Activated CD8-positive, alpha-beta T cell treated with anti-CD3 and anti-CD28 coated beads, Interleukin-2, amount 10 ng/mL, durations not matched to agents 7 days and 5 days (primary cell): ENCODE data around the gene IBTK. TPM values are rescaled to one million over a fixed set of nuclear protein-coding genes. Genes with fewer than 3 reads are reported as not detected.
A peak's percentile ranks its signal among the peaks of the same experiment; 100 is the strongest.
"Not testable (repeated sequence)": the region's sequence is repeated elsewhere in the genome, so short reads cannot be mapped to it uniquely, and the experiment has no call there.

Experiments
- ATAC-seq: fragments of 150-1000 bp; cut with Tn5 transposase; one replicate; pipeline ENCODE4 v1.10.0; 2021; ENCODE audit warnings: moderate library complexity
- CTCF ChIA-PET: fragments of 350-600 bp; sonication (Branson Sonifier 250); formaldehyde crosslinking; loops from one replicate; lab custom pipeline; 2021; ENCODE audit warnings: antibody characterized with exemption; lab: Charles Lee
- POLR2A ChIA-PET: fragments of 350-600 bp; sonication (Branson Sonifier 250); formaldehyde crosslinking; loops from one replicate; lab custom pipeline; 2021; ENCODE audit warnings: antibody characterized with exemption; lab: Charles Lee
- DNase-seq: peaks from one replicate; pipeline ENCODE4 v3.0.0-alpha.2; 2020
- H3K27ac Mint-ChIP-seq: one replicate; pipeline ENCODE4 v1.8.0; 2021; ENCODE audit warnings: mild to moderate bottlenecking, mixed read lengths
- H3K27me3 Mint-ChIP-seq: one replicate; pipeline ENCODE4 v1.8.0; 2021; ENCODE audit warnings: low read depth, mixed read lengths
- H3K36me3 Mint-ChIP-seq: one replicate; pipeline ENCODE4 v1.8.0; 2021; ENCODE audit warnings: low read depth, mixed read lengths
- H3K4me1 Mint-ChIP-seq: one replicate; pipeline ENCODE4 v1.8.0; 2021; ENCODE audit warnings: low read depth, mixed read lengths
- H3K4me3 Mint-ChIP-seq: one replicate; pipeline ENCODE4 v1.8.0; 2021; ENCODE audit warnings: mild to moderate bottlenecking, mixed read lengths
- H3K9me3 Mint-ChIP-seq: one replicate; pipeline ENCODE4 v1.8.0; 2022; ENCODE audit warnings: mixed read lengths; ENCODE audit not compliant: insufficient read depth
- total RNA-seq, 2 experiments: library from RNA; stranded (reverse); gene quantifications; one replicate each; pipeline ENCODE4 v1.2.3, GENCODE V29; 2021

IBTK gene
- total RNA-seq: 10 to 100 TPM; 24.4 to 24.5 TPM

- H3K36me3 Mint-ChIP-seq: peaks cover 24% of the 10 kb centered on the region
- peaks cover 36% of the 10 kb centered on the region for H3K4me1 Mint-ChIP-seq
- ATAC-seq: peak; percentile 97
- peak within 1 kb of the TSS; percentile 95 for H3K4me3 Mint-ChIP-seq
- peak; percentile 92 for DNase-seq
- CTCF ChIA-PET: interaction anchor here (1.2 to 4.2 kb wide), 5 partner anchors 18 to 818 kb away, joined by 5 to 34 read pairs (median 7); partner anchors contain the start of genes DOP1A and UBE3D
- peak within 1 kb of the TSS; percentile 92 for H3K27ac Mint-ChIP-seq
- H3K9me3 Mint-ChIP-seq: no peaks in the 10 kb centered on the region
- no peaks in the 10 kb centered on the region for H3K27me3 Mint-ChIP-seq
- POLR2A ChIA-PET: interaction anchor here (1.2 kb wide), 2 partner anchors 14 to 818 kb away, joined by 3 to 5 read pairs; partner anchors contain the start of gene UBE3D
These were observed at the start of gene IBTK for GRCh38 chr6:82247505-82248272. Gene IBTK, minus strand, starts transcription at chr6:82247744. Its CDS starts 7,258 bp downstream, at chr6:82240486.

DNA sequence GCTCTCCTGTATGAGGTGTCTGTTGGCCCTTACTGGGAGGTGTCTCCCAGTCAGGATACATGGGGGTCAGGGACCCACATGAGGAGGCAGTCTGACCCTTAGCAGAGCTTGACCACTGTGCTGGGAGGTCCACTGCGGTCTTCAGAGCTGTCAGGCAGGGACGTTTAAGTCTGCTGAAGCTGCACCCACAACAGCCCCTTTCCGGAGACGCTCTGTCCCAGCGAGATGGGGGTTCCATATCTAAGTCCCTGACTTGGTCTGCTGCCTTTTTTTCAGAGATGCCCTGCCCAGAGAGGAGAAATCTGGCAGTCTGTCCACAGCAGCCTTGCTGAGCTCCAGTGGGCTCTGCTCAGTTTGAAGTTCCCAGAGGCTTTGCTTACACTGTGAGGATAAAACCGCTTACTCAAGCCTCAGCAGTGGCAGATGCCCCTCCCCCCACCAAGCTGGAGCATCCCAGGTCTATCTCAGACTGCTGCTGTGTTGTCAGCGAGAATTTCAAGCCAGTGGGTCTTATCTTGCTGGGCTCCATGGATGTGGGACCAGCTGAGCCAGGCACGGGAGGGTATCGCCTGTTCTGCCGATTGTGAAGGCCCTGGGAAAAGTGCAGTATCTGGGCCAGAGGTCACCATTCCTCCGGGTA lies 36.3 kb upstream of the IBTK start:
- POLR2A ChIA-PET: no interaction called here
- Mint-ChIP-seq H3K4me3 (no peak overlapping the region), H3K27ac (no peak overlapping the region), H3K27me3 (no peaks in the 10 kb centered on the region), H3K36me3 (no peaks in the 10 kb centered on the region), H3K4me1 (peaks cover 26% of the 10 kb centered on the region), H3K9me3 (peaks cover 6% of the 10 kb centered on the region)
- DNase-seq: no peak
- no peak for ATAC-seq
- CTCF ChIA-PET: interaction anchor here (1.1 to 3.6 kb wide), 2 partner anchors 13 to 779 kb away, joined by 3 to 11 read pairs; no protein-coding TSS in a partner anchor

- POLR2A ChIA-PET, H3K36me3 Mint-ChIP-seq, H3K27me3 Mint-ChIP-seq, DNase-seq, ATAC-seq, H3K9me3 Mint-ChIP-seq: not testable (repeated sequence)
- Mint-ChIP-seq H3K4me1 (peaks cover 25% of the 10 kb centered on the region), H3K27ac (peak overlapping the region; percentile 79), H3K4me3 (peak overlapping the region; percentile 49)
- CTCF ChIA-PET: interaction anchor here (1.0 kb wide), 1 partner anchor 784 kb away, joined by 3 read pairs; no protein-coding TSS in a partner anchor
These were observed 34.0 kb upstream of the IBTK start for GRCh38 chr6:82281550-82281949.

DNA sequence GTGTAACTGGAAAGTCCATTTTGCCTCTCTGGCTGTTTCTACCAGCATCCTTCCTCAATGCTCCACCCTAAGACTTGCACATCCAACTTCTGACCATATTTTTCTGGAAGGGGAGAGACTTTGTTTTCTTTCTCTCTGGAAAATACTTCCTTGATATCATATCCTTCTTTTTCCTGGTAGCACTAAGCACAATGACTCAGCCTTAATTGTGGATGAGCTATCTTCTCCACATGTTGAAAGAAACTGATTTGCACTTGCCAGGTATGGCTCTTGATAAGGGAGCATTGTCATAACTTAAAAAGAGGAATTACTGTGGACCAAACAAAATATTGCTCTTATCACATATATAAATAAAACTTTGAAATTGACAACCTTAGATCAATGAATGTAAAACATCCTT lies 30.1 kb upstream of the IBTK start:
- peaks cover 2% of the 10 kb centered on the region for H3K27me3 Mint-ChIP-seq
- no peaks in the 10 kb centered on the region for H3K36me3 Mint-ChIP-seq
- peaks cover 17% of the 10 kb centered on the region for H3K4me1 Mint-ChIP-seq
- H3K27ac Mint-ChIP-seq: no peak overlapping the region
- H3K9me3 Mint-ChIP-seq: no peaks in the 10 kb centered on the region
- POLR2A ChIA-PET: no interaction called here
- CTCF ChIA-PET: no interaction called here
- no peak overlapping the region for H3K4me3 Mint-ChIP-seq
- no peak for DNase-seq
- no peak for ATAC-seq

GRCh38 chr6:82275686-82276085 lies 28.1 kb upstream of the IBTK start:
- Mint-ChIP-seq H3K9me3 (no peaks in the 10 kb centered on the region), H3K4me3 (no peak overlapping the region), H3K27ac (no peak overlapping the region), H3K36me3 (no peaks in the 10 kb centered on the region), H3K27me3 (peaks cover 2% of the 10 kb centered on the region), H3K4me1 (no peaks in the 10 kb centered on the region)
- DNase-seq (no peak), ATAC-seq (no peak)
- ChIA-PET CTCF (no interaction called here), POLR2A (interaction anchor here (0.6 kb wide), 1 partner anchor 175 kb away, joined by 3 read pairs; no protein-coding TSS in a partner anchor)

DNA sequence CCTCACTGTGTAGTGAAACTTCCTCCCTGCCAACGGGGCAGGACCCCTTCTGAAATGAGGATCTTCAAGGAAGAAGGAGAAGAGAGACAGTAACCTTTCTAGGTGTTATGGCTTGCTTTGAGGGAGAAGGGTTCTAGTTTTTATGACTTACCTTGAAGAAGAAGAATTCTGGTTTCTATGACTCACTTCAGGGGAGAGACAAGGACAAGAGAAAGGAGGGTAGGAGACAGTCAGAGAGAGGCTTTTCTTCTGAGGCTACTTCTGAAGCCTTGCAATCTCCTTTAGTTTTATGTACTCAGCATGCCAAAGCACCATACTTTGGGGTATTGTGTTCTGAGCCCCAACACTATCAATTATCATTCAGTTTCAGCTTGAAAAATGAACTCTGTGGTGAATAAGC lies 25.8 kb upstream of the IBTK start:
- CTCF ChIA-PET: interaction anchor here (0.6 to 5.6 kb wide), 5 partner anchors 18 to 793 kb away, joined by 3 to 57 read pairs (median 5); partner anchors contain the start of genes DOP1A and UBE3D
- DNase-seq: no peak
- H3K9me3 Mint-ChIP-seq: no peaks in the 10 kb centered on the region
- H3K36me3 Mint-ChIP-seq: no peaks in the 10 kb centered on the region
- no peaks in the 10 kb centered on the region for H3K4me1 Mint-ChIP-seq
- no peak overlapping the region for H3K4me3 Mint-ChIP-seq
- H3K27ac Mint-ChIP-seq: no peak overlapping the region
- peaks cover 2% of the 10 kb centered on the region for H3K27me3 Mint-ChIP-seq
- ATAC-seq: no peak
- POLR2A ChIA-PET: no interaction called here

DNA sequence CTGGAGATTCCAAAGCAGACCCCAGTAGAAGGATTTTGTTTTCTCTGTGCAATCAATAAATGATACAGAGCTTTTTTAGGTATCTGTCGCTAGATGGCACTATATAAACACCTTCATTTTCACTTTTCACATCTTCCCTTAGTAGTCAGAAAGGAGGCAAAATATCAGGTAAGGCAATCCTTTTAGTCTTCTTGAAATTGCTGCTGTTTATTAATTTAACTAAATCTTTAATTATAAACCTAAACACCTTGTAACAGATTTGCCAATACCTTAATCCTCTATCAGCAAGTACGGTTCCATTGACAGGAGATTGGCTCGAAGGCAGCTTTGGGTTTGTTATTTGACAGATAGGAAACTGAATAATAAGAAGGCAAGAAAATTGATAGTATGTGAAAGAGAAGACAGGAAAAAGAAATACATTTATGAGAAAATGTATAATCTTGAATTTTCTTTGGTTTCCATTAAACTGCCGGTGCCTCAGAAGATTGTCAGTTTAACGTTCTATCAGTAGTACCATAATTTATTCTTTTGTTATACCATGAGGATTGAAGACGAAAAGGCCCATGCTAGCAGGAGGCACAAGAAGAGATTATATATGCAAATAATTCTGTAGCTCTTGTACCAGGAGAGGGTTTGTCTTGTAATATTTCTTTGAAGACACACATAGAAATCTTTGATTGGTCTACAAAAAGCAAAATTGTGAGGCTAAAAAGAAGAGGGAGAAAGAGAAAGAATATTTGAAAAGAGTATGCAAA lies 23.5 kb upstream of the IBTK start:
- Mint-ChIP-seq H3K27ac (no peak overlapping the region), H3K4me1 (no peaks in the 10 kb centered on the region), H3K9me3 (no peaks in the 10 kb centered on the region), H3K4me3 (no peak overlapping the region), H3K36me3 (no peaks in the 10 kb centered on the region), H3K27me3 (no peaks in the 10 kb centered on the region)
- ATAC-seq: no peak
- ChIA-PET CTCF (interaction anchor here (0.6 to 5.6 kb wide), 18 partner anchors 9 to 942 kb away, joined by 3 to 57 read pairs (median 4); partner anchors contain the start of genes DOP1A and UBE3D), POLR2A (no interaction called here)
- DNase-seq: no peak

DNA sequence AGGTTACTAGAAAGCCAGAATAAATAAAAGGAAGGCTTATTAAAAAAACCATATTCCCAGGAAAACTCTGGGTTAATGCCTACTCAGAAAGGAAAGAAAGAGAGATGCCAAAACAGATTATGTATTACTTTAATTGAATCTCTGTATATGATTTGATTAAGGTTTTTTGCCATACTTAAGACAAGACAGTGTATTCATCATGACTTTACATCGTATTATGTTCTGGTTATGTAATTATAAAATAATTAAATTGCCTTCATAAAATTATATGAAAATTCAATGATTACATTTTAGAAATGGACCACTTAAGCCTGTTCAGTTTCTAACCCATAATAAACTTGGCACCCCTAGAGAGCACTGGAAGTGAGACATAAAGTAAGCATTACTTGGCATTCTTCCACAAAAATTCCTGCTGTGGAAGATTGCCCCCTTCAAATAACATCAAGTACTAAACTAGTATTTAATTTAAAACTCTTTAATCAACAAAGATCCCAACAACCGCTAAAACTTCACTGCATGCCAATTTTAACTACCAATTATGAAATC lies 20.8 kb upstream of the IBTK start:
- CTCF ChIA-PET: interaction anchor here (1.4 kb wide), 1 partner anchor 790 kb away, joined by 3 read pairs; no protein-coding TSS in a partner anchor
- Mint-ChIP-seq H3K27ac (no peak overlapping the region), H3K27me3 (peaks cover 1% of the 10 kb centered on the region)

GRCh38 chr6:82264824-82265223 lies 17.3 kb upstream of the IBTK start:
- POLR2A ChIA-PET: no interaction called here
- CTCF ChIA-PET: no interaction called here
- H3K27ac Mint-ChIP-seq: no peak overlapping the region
- H3K36me3 Mint-ChIP-seq: no peaks in the 10 kb centered on the region
- H3K4me1 Mint-ChIP-seq: no peaks in the 10 kb centered on the region
- no peaks in the 10 kb centered on the region for H3K9me3 Mint-ChIP-seq
- DNase-seq (no peak), ATAC-seq (no peak)
- H3K27me3 Mint-ChIP-seq: peaks cover 9% of the 10 kb centered on the region
- no peak overlapping the region for H3K4me3 Mint-ChIP-seq

More for the DNA sequence above, 20.8 kb upstream of the IBTK start:
- Mint-ChIP-seq H3K4me3 (no peak overlapping the region), H3K9me3 (no peaks in the 10 kb centered on the region), H3K36me3 (no peaks in the 10 kb centered on the region), H3K4me1 (no peaks in the 10 kb centered on the region)
- ATAC-seq (no peak), DNase-seq (no peak)
- POLR2A ChIA-PET: no interaction called here

- POLR2A ChIA-PET: no interaction called here
- no peaks in the 10 kb centered on the region for H3K9me3 Mint-ChIP-seq
- CTCF ChIA-PET: no interaction called here
- DNase-seq: no peak
- no peaks in the 10 kb centered on the region for H3K36me3 Mint-ChIP-seq
- no peak overlapping the region for H3K4me3 Mint-ChIP-seq
- no peak overlapping the region for H3K27ac Mint-ChIP-seq
- H3K4me1 Mint-ChIP-seq: no peaks in the 10 kb centered on the region
- ATAC-seq: no peak
- peaks cover 9% of the 10 kb centered on the region for H3K27me3 Mint-ChIP-seq
These were observed 16.8 kb upstream of the IBTK start for GRCh38 chr6:82264321-82264720.

DNA sequence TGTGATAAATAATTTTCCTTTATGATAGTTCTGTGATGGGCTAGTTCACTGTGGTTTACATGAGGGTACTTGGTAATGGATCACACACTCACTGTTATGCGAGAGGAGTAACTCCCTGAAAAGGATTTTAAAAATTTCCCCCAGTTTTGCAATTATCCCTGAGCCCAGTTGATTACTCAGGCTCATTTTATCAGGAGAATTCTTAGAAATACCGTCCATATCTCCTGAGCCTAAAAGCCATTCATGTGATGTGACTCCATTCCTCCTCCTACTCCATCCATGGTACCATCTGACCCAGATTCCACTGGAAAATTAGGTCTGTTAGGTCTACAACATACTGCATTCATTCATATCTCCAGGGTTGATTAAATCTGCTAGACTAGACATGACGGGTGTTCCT lies 16.4 kb upstream of the IBTK start:
- no peaks in the 10 kb centered on the region for H3K36me3 Mint-ChIP-seq
- ATAC-seq (no peak), DNase-seq (no peak)
- H3K9me3 Mint-ChIP-seq: no peaks in the 10 kb centered on the region
- CTCF ChIA-PET: no interaction called here
- no peak overlapping the region for H3K27ac Mint-ChIP-seq
- H3K4me3 Mint-ChIP-seq: no peak overlapping the region
- POLR2A ChIA-PET: no interaction called here
- peaks cover 9% of the 10 kb centered on the region for H3K27me3 Mint-ChIP-seq
- no peaks in the 10 kb centered on the region for H3K4me1 Mint-ChIP-seq
